ENCODE results near the gene ARHGAP42.

ARHGAP42 gene

DNA sequence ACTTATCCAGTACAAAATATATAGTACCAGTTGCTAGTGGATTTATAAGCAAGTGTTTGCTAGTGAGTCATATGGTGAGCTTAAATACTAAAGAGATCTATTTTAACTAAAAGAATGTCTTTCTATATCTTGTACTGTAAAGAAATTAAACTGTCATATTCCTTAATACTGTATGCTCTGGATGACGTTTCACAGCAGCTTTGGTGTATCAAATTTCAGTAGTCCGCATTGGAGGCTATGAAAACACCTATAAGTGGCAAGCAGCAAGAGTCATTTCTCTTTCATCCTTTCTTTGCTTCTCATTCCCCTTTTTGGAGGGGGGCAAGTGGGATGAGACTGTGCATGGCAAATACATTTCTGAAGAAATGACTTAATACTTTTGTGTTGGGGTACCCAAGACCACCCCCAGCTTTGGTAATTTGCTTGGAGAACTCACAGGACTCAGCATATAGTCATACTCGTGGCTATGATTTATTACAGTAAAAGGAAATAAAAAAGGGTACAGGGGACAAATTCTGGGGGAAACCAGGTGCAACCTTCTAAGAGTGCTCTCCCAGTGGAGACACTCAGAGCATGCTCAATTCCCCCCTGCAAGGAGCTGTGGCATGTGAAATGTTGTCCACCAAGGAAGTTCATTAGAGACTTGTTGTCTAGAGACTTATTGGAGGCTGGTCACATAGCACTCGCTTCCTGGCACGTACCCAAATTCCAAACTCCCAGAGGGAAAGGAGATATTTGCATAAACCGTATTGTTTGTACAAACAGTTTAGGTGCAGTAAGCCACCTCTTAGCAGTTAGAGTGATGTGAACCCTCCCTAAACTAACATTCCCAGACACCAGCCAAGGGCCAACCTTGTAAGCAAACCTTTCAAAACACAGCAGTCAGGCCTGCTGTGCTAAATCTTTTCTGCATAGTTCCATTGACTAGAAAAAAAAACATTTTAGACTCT, 231.7 kb downstream of the ARHGAP42 start:
- TF ChIP-seq, protein P1, sequence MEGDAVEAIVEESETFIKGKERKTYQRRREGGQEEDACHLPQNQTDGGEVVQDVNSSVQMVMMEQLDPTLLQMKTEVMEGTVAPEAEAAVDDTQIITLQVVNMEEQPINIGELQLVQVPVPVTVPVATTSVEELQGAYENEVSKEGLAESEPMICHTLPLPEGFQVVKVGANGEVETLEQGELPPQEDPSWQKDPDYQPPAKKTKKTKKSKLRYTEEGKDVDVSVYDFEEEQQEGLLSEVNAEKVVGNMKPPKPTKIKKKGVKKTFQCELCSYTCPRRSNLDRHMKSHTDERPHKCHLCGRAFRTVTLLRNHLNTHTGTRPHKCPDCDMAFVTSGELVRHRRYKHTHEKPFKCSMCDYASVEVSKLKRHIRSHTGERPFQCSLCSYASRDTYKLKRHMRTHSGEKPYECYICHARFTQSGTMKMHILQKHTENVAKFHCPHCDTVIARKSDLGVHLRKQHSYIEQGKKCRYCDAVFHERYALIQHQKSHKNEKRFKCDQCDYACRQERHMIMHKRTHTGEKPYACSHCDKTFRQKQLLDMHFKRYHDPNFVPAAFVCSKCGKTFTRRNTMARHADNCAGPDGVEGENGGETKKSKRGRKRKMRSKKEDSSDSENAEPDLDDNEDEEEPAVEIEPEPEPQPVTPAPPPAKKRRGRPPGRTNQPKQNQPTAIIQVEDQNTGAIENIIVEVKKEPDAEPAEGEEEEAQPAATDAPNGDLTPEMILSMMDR (IDR thresholded peaks at IDR 0.05; ENCODE audit: low read depth, low read length): no peak
- H3K4me3 ChIP-seq (ENCODE audit: low read depth, low read length): no peak overlapping the region

DNA sequence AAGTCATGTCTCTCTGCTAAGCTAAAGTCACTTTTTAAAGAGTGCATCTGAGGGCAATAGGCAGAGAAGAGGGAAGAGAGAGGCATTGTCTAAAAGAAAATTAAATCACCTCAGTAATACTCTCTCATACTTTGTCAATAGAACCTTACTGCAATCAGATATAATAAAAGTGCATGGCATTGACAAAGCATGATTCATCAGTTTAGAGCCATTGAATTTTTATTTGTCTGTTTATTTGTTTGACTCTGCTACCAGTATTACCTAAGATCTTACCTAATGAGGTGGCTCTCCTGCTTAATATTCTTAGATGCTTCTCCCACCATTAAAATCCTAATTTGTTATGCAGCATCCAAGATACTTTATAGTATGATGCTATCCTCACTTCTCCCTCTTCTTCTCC, 233.5 kb downstream of the ARHGAP42 start:
- TF ChIP-seq, protein P1 (IDR thresholded peaks at IDR 0.05; ENCODE audit: low read depth, low read length): no peak
- no peak overlapping the region for H3K4me3 ChIP-seq (ENCODE audit: low read depth, low read length)

DNA sequence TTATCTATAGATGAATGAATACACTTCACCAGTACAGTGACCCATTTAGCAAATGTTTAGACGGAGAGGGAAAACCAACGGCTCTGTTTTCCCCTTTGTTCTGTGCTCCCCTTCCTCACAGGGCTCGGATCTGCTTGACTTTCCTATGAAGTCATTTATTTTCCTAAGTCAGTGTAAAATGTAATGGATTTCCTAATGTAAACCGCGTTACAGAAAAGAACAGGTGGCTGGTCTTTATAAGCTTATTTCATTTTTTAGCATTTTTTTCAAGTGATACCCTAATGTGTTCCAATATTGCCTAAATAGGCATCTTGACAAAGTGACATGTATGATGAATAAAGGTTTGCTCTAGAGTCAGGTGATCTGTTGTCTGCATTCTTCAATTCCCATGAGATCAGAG, 235.0 kb downstream of the ARHGAP42 start:
- TF ChIP-seq, protein P1 (IDR thresholded peaks at IDR 0.05; ENCODE audit: low read depth, low read length): no peak

DNA sequence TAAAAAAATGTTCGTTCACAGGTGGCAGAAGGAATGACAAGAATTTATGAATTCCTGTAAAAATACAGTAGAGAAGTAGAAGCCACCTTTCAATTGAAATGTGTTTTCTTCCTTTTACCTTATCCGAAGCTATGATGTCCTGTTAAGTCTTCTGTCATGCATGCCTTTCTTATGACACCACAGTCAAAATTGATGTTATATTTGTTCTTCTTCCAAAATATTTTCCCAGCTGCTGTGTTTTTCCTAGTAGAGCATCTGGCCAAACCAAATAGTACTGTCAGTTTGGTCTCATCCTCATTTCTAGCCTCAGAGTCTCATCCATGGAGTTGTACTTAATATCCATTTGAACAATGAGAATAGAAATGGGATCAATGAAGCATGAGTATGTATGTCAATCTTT, 236.5 kb downstream of the ARHGAP42 start:
- H3K4me3 ChIP-seq (ENCODE audit: low read depth, low read length): no peak overlapping the region
- TF ChIP-seq, protein P1 (IDR thresholded peaks at IDR 0.05; ENCODE audit: low read depth, low read length): no peak

More for the DNA sequence above, 235.0 kb downstream of the ARHGAP42 start:
- no peak overlapping the region for H3K4me3 ChIP-seq (ENCODE audit: low read depth, low read length)

DNA sequence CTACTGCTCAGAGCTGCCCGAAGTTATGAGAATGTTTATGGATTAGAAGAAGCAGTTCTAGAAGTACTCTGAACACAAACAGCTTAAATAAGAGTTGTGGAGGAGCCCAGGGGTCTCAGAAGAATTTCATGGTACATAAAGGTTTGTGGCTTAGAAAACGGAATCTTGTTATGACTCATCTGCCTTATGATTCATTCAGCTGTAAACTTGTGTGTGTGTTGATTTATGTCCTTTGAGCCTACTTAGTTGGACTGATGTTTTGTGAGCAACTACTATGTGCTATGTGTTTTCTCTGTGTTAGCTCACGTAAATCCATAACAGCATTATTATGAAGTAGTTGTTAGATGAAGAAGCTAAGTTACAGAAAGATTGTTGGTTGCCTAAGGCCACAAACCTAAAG, 238.8 kb downstream of the ARHGAP42 start:
- H3K4me3 ChIP-seq (ENCODE audit: low read depth, low read length): no peak overlapping the region
- TF ChIP-seq, protein P1 (IDR thresholded peaks at IDR 0.05; ENCODE audit: low read depth, low read length): no peak

DNA sequence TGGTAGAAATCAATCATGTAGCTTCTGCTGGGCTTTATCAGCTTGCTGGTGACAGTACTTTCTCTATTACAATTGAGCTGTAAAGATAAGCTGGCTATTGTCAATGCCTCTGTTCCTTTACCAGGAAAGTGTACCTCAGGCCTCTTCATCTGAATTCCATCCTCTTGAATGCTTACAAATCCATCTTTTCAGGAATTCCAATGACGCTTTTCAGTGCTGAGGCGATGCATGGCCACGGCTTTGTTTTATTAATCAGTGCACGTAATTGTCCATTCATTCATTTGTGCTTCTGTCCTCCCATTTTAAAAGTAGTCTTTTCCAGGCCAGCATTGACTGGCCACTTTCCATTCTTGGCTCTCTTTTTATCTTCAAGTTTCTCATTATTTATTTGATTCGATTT, 240.5 kb downstream of the ARHGAP42 start:
- H3K4me3 ChIP-seq (ENCODE audit: low read depth, low read length): no peak overlapping the region
- TF ChIP-seq, protein P1 (IDR thresholded peaks at IDR 0.05; ENCODE audit: low read depth, low read length): no peak

DNA sequence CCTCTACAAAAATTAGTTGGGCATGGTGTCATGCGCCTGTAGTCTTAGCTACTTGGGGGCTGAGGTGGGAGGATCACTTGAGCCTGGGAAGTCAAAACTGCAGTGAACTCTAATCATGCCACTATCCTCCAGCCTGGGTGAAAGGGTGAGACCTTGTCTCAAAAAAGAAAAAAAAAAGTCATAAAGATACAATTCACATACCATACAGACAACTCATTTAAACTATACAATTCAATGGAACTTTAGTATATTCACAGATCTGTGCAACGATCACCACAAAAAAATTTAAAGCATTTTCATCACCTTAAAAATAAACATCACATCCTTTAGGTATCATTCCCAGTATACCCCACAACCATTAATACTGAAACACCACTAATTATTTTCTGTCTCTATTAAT, 241.3 kb downstream of the ARHGAP42 start:
- TF ChIP-seq, protein P1 (IDR thresholded peaks at IDR 0.05; ENCODE audit: low read depth, low read length): no peak
- H3K4me3 ChIP-seq (ENCODE audit: low read depth, low read length): no peak overlapping the region

Data from WI38 (cell line).